Muscle layer of duodenum (tissue), 2 donors: Measurements from ENCODE around the gene ZNF593.

Experiments
- H3K27ac ChIP-seq: one replicate; pipeline ENCODE4 v1.7.0; 2013; ENCODE audit warnings: mild to moderate bottlenecking, low read length
- H3K27me3 ChIP-seq: one replicate; pipeline ENCODE4 v1.7.0; 2013; ENCODE audit warnings: low read depth, mild to moderate bottlenecking, control low read depth, low read length
- H3K36me3 ChIP-seq, 2 donors: one replicate each; pipeline ENCODE4 v1.7.0; 2013; ENCODE audit warnings: low read length in 2 of 2, control low read depth in 1 of 2, mild to moderate bottlenecking in 1 of 2; ENCODE audit not compliant: insufficient read depth in 2 of 2, control insufficient read depth in 1 of 2
- H3K4me1 ChIP-seq, 2 donors: one replicate each; pipeline ENCODE4 v1.7.0; 2013; ENCODE audit warnings: low read length in 2 of 2, mild to moderate bottlenecking in 2 of 2, control low read depth in 1 of 2, moderate library complexity in 1 of 2; ENCODE audit not compliant: insufficient read depth in 2 of 2, control insufficient read depth in 1 of 2
- H3K4me3 ChIP-seq, 2 donors: one replicate each; pipeline ENCODE4 v1.7.0; 2013; ENCODE audit warnings: low read length in 2 of 2, low read depth in 1 of 2, mild to moderate bottlenecking in 1 of 2
- H3K9me3 ChIP-seq, 2 donors: one replicate each; pipeline ENCODE4 v1.7.0; 2013; ENCODE audit warnings: low read length in 2 of 2, control low read depth in 1 of 2, mild to moderate bottlenecking in 1 of 2; ENCODE audit not compliant: control insufficient read depth in 1 of 2
- donor health status: healthy.

ZNF593 gene

GRCh38 chr1:26130695-26131094, 39.0 kb upstream of the ZNF593 start:
- H3K4me1 ChIP-seq: peaks cover 0 to 18% of the 10 kb centered on the region in 2 donors
- no peak overlapping the region for H3K4me3 ChIP-seq
- H3K27me3 ChIP-seq: no peaks in the 10 kb centered on the region
- H3K27ac ChIP-seq: no peak overlapping the region
- H3K36me3 ChIP-seq: no peaks in the 10 kb centered on the region
- H3K9me3 ChIP-seq: no peaks in the 10 kb centered on the region

DNA sequence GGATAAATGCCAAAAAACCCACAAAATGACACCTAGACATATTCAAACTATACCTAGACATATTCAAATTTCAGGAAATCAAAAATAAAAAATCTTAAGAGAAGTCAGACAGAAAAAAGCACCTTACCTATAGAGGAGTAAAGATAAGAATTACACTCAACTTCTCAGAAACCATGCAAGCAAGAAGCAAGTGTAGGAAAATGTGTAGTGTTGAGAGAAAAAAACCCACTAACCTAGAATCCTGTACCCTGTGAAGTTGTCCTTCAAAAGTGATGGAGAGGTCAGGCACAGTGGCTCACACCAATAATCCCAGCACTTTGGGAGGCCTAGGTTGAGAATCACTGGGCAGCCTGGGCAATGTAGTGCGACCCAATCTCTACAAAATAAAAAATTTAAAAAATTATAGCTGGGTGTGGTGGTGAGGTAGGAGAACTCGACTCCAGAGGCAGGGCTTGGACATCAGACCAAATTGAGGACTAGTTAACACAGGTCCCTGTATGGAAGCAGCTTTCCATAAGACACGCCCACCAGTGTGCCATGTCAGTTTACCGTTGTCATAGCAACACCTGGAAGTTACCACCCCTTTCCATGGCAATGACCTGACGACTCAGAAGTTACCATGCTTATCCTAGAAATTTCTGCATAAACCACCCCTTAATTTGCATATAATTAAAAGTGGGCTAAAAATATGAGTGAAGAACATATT, 37.4 kb upstream of the ZNF593 start:
- peaks cover 0 to 10% of the 10 kb centered on the region in 2 donors for H3K4me1 ChIP-seq

GRCh38 chr1:26132834-26133167, 36.9 kb upstream of the ZNF593 start:
- peaks cover 0 to 5% of the 10 kb centered on the region in 2 donors for H3K4me1 ChIP-seq
- H3K36me3 ChIP-seq: no peaks in the 10 kb centered on the region
- H3K4me3 ChIP-seq: no peak overlapping the region
- H3K27ac ChIP-seq: no peak overlapping the region
- no peaks in the 10 kb centered on the region for H3K9me3 ChIP-seq
- no peaks in the 10 kb centered on the region for H3K27me3 ChIP-seq

More for the DNA sequence above, 37.4 kb upstream of the ZNF593 start:
- Histone ChIP-seq H3K9me3 (no peaks in the 10 kb centered on the region), H3K27ac (no peak overlapping the region), H3K4me3 (no peak overlapping the region), H3K27me3 (no peaks in the 10 kb centered on the region), H3K36me3 (no peaks in the 10 kb centered on the region)

- Histone ChIP-seq H3K4me3 (no peak overlapping the region), H3K4me1 (no peaks in the 10 kb centered on the region), H3K9me3 (no peaks in the 10 kb centered on the region), H3K36me3 (no peaks in the 10 kb centered on the region), H3K27me3 (no peaks in the 10 kb centered on the region), H3K27ac (no peak overlapping the region)
Observed at GRCh38 chr1:26134466-26134865, 35.2 kb upstream of the ZNF593 start.

GRCh38 chr1:26138974-26139558, 30.6 kb upstream of the ZNF593 start:
- Histone ChIP-seq H3K27me3 (no peaks in the 10 kb centered on the region), H3K27ac (no peak overlapping the region), H3K4me1 (no peaks in the 10 kb centered on the region), H3K9me3 (no peaks in the 10 kb centered on the region), H3K36me3 (no peaks in the 10 kb centered on the region), H3K4me3 (no peak overlapping the region)

- Histone ChIP-seq H3K27me3 (no peaks in the 10 kb centered on the region), H3K4me1 (no peaks in the 10 kb centered on the region), H3K36me3 (no peaks in the 10 kb centered on the region), H3K4me3 (no peak overlapping the region), H3K27ac (no peak overlapping the region), H3K9me3 (no peaks in the 10 kb centered on the region)
Observed at GRCh38 chr1:26142159-26142558, 27.5 kb upstream of the ZNF593 start.

DNA sequence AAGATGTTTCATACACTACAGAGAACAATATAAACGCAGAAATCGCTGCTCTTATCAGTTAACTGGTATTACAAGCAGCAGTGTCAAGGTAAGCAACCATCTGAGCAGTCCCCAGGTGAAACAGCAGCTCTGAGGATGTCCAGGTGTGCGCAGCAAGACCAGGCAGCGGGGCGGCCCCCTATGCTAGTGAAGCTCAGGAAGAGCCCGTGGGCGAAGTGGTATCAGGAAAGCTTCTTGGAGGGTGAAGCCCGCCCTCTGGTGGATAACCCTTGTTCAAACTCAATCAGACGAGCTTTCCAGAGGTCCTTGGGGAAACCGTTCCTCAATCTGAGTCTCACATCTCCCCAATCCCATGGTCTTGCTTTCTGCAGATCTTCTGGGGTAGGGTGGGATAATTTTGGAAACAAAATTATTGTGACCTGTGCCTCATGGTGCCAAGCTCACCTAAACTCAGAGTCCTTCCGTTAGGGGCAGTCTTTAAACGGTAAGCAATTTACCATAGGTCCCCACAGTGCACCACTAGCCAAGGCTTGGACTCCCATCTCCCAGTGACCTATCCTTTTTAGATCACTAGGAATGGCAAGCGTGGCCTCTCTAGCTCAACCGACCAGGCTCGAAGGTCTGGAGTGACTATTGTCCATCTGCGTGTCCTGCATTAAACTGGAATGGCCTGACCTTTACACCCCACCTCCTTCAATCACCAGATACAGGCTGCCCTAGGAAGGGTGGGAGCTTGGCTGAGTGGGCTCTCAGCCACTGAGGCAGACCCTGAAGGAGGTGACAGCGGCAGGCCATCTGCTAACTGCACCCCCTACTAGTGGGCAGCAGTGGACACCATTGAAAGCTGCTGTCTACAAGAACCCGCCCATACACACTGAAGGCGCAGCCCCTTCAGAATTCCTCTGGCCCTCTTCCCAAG, 24.4 kb upstream of the ZNF593 start:
- H3K27me3 ChIP-seq: no peaks in the 10 kb centered on the region
- H3K27ac ChIP-seq: no peak overlapping the region
- no peaks in the 10 kb centered on the region for H3K4me1 ChIP-seq
- H3K9me3 ChIP-seq: no peaks in the 10 kb centered on the region
- H3K4me3 ChIP-seq: no peak overlapping the region
- no peaks in the 10 kb centered on the region for H3K36me3 ChIP-seq

GRCh38 chr1:26145960-26146294, 23.8 kb upstream of the ZNF593 start:
- H3K27ac ChIP-seq: no peak overlapping the region
- no peak overlapping the region for H3K4me3 ChIP-seq
- no peaks in the 10 kb centered on the region for H3K27me3 ChIP-seq
- no peaks in the 10 kb centered on the region for H3K9me3 ChIP-seq
- H3K4me1 ChIP-seq: no peaks in the 10 kb centered on the region
- no peaks in the 10 kb centered on the region for H3K36me3 ChIP-seq

DNA sequence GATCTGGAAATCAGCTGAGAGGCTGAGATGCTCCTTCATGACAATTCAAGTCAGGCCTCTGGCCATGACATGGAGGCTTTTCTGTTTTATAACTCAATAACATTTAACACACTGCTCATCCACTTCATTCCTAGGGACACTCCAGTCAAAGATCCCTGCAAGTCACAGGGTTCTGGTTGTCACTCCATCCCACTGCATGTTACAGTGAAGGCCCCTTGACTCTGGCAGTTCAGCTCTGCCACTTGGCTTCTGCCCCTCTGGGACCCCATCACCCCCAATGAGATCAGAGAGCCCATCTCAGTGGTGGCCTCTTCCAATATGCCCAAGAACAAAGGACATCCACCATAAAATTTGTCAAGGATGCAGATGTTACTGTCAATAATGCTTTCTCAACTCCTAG, 20.8 kb upstream of the ZNF593 start:
- Histone ChIP-seq H3K4me1 (no peaks in the 10 kb centered on the region), H3K27me3 (no peaks in the 10 kb centered on the region), H3K9me3 (no peaks in the 10 kb centered on the region), H3K27ac (no peak overlapping the region), H3K4me3 (no peak overlapping the region), H3K36me3 (no peaks in the 10 kb centered on the region)

- Histone ChIP-seq H3K27ac (no peak overlapping the region), H3K9me3 (no peaks in the 10 kb centered on the region), H3K36me3 (no peaks in the 10 kb centered on the region), H3K4me3 (no peak overlapping the region), H3K27me3 (peaks cover 8% of the 10 kb centered on the region), H3K4me1 (no peaks in the 10 kb centered on the region)
Observed at GRCh38 chr1:26153966-26154532, 15.7 kb upstream of the ZNF593 start.

DNA sequence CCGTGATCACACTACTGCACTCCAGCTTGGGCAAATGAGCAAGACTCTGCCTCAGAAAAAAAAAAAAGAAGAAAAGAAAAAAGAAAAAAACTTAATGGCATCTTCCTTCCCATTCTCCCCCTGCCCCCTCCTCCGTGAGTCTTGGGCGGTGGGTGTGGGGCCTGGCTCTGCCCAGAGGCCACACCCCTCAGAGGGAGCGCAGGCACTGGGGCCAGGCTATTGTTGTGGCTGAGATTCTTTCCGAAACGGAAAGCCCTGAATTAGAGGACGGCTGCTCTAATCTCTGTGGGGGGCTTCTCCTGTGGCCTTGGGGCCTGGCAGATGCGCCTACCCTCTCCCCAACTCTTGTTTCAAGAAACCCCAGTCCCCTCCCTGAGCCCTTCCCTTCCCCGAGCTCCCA, 15.0 kb upstream of the ZNF593 start:
- no peak overlapping the region for H3K27ac ChIP-seq
- no peak overlapping the region for H3K4me3 ChIP-seq
- H3K9me3 ChIP-seq: no peaks in the 10 kb centered on the region
- H3K36me3 ChIP-seq: no peaks in the 10 kb centered on the region
- H3K4me1 ChIP-seq: no peaks in the 10 kb centered on the region
- H3K27me3 ChIP-seq: peaks cover 8% of the 10 kb centered on the region
